ENCODE measurements around the gene NR4A1.

DNA sequence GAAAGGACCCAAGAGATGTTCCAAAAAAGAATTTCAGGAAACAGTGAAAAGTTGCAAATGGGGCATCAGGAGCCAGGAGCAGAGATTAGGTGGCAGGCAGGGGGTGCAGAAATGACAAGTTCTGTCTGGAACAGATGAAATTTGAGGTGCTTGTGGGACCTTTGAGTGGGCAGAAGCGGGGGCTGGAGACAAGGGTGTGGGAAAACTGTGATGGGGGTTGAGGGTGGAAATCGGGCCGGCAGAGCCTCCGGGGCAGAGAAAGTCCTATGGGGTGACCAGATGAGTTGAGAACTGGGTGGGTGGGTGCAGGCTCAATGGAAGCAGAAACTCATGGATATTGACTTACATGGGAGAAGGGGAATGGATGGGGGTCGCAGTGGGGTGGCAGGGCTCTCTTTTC, 1.6 kb upstream of the NR4A1 start:
- TF ChIP-seq EZH2 (IDR thresholded peaks at IDR 0.05) (no peak), POLR2AphosphoS5 (IDR thresholded peaks at IDR 0.05; ENCODE audit: borderline replicate concordance, low read depth, low read length) (no peak), FOXP2 (optimal IDR thresholded peaks at IDR 0.05; ENCODE audit: control extremely low read depth, extremely low read length, insufficient read depth) (no peak)
